ENCODE data around the gene NOP14. TPM values are rescaled to one million over a fixed set of nuclear protein-coding genes. Genes with fewer than 3 reads are reported as not detected.
"Not testable (repeated sequence)": the region's sequence is repeated elsewhere in the genome, so short reads cannot be mapped to it uniquely, and the experiment has no call there.

NOP14 gene
- total and polyA plus RNA-seq, 2 donors (not counting 1 experiment from before 2014, with no cell fraction given) = 9.1 to 30.4 TPM

- Histone ChIP-seq H3K4me3 (ENCODE audit: control extremely low read depth in 1 of 5, extremely low read depth in 1 of 5, insufficient read depth in 1 of 5, low read depth in 2 of 5, low read length in 4 of 5) (no peak overlapping the region), H3K4me1 (ENCODE audit: control insufficient read depth in 2 of 2, insufficient read depth in 2 of 2, low read length in 2 of 2) (peaks cover 9 to 26% of the 10 kb centered on the region in 2 donors), H3K36me3 (replicated peaks in 1 of 2; ENCODE audit: control extremely low read depth in 1 of 2, control insufficient read depth in 1 of 2, extremely low read depth in 1 of 2, insufficient read depth in 2 of 2, low read length in 1 of 2) (peaks cover 0 to 58% of the 10 kb centered on the region in 2 experiments), H3K9ac (ENCODE audit: low read length) (no peak overlapping the region), H2AFZ (ENCODE audit: insufficient read depth, low read depth, low read length, poor library complexity, severe bottlenecking) (no peak overlapping the region), H3K79me2 (ENCODE audit: control insufficient read depth, insufficient read depth, low read length) (peaks cover 18% of the 10 kb centered on the region), H3K4me2 (replicated peaks; ENCODE audit: low read depth, low read length, poor library complexity, severe bottlenecking) (no peak overlapping the region), H3K27me3 (replicated peaks in 1 of 4; ENCODE audit: control extremely low read depth in 1 of 4, control insufficient read depth in 3 of 4, insufficient read depth in 4 of 4, low read length in 3 of 4) (no peaks in the 10 kb centered on the region), H3K9me3 (ENCODE audit: control extremely low read depth in 1 of 3, control insufficient read depth in 2 of 3, insufficient read depth in 1 of 3, low read length in 2 of 3) (no peaks in the 10 kb centered on the region), H4K20me1 (ENCODE audit: control insufficient read depth, insufficient read depth, low read length, poor library complexity, severe bottlenecking) (peaks cover 13% of the 10 kb centered on the region), H3K27ac (ENCODE audit: low read length in 2 of 2) (no peak overlapping the region)
- DNase-seq = no peak
- no peak overlapping the region for H3K27ac Mint-ChIP-seq
- H3K9me3 Mint-ChIP-seq (ENCODE audit: insufficient read depth) = no peaks in the 10 kb centered on the region
- intact Hi-C loops (cut with micrococcal nuclease) = loop anchor here (10.0 kb wide), 1 partner anchor 454 kb away; no protein-coding TSS in a partner anchor
- TF ChIP-seq CTCF (IDR thresholded peaks at IDR 0.05) = no peak
- no peak for TF ChIP-seq EZH2 (IDR thresholded peaks at IDR 0.05; ENCODE audit: borderline replicate concordance, insufficient read depth, low read depth, low read length, poor library complexity, severe bottlenecking)
- 94% methylated on average over 14 of the region's 14 CpGs for WGBS (ENCODE audit: insufficient coverage)
- peaks cover 27% of the 10 kb centered on the region for H3K4me1 Mint-ChIP-seq
- no peak overlapping the region for H3K4me3 Mint-ChIP-seq
- no peak for ATAC-seq (ENCODE audit: low read depth)
- no peaks in the 10 kb centered on the region for H3K27me3 Mint-ChIP-seq
- CTCF ChIA-PET = interaction anchor here (2.4 kb wide), 1 partner anchor 15 kb away, joined by 6 read pairs; no protein-coding TSS in a partner anchor
- POLR2A ChIA-PET = no interaction called here
Measured at GRCh38 chr4:2938906-2939305, 24.3 kb downstream of the NOP14 start.

- peaks cover 14 to 31% of the 10 kb centered on the region in 2 donors for H3K4me1 ChIP-seq (ENCODE audit: control insufficient read depth in 2 of 2, insufficient read depth in 2 of 2, low read length in 2 of 2)
- WGBS (ENCODE audit: insufficient coverage) = 94% methylated on average over 8 of the region's 10 CpGs
- intact Hi-C loops (cut with micrococcal nuclease) = loop anchor here (10.0 kb wide), 1 partner anchor 454 kb away; no protein-coding TSS in a partner anchor
- CTCF ChIA-PET = interaction anchor here (1.1 to 2.4 kb wide), 2 partner anchors 16 to 175 kb away, joined by 3 to 6 read pairs; no protein-coding TSS in a partner anchor
- H3K9me3 ChIP-seq (ENCODE audit: control extremely low read depth in 1 of 3, control insufficient read depth in 2 of 3, insufficient read depth in 1 of 3, low read length in 2 of 3); H3K27ac Mint-ChIP-seq; H3K4me3 ChIP-seq (ENCODE audit: control extremely low read depth in 1 of 5, extremely low read depth in 1 of 5, insufficient read depth in 1 of 5, low read depth in 2 of 5, low read length in 4 of 5); H3K9me3 Mint-ChIP-seq (ENCODE audit: insufficient read depth); H2AFZ ChIP-seq (ENCODE audit: insufficient read depth, low read depth, low read length, poor library complexity, severe bottlenecking); H3K27me3 Mint-ChIP-seq; POLR2A ChIA-PET; ATAC-seq (ENCODE audit: low read depth); H3K4me3 Mint-ChIP-seq; H3K27ac ChIP-seq (ENCODE audit: low read length in 2 of 2); H3K27me3 ChIP-seq (replicated peaks in 1 of 4; ENCODE audit: control extremely low read depth in 1 of 4, control insufficient read depth in 3 of 4, insufficient read depth in 4 of 4, low read length in 3 of 4); H3K4me2 ChIP-seq (replicated peaks; ENCODE audit: low read depth, low read length, poor library complexity, severe bottlenecking); H3K9ac ChIP-seq (ENCODE audit: low read length); DNase-seq: not testable (repeated sequence)
- H3K4me1 Mint-ChIP-seq = peaks cover 29% of the 10 kb centered on the region
- peaks cover 13% of the 10 kb centered on the region for H4K20me1 ChIP-seq (ENCODE audit: control insufficient read depth, insufficient read depth, low read length, poor library complexity, severe bottlenecking)
- H3K79me2 ChIP-seq (ENCODE audit: control insufficient read depth, insufficient read depth, low read length) = peaks cover 18% of the 10 kb centered on the region
- peaks cover 0 to 53% of the 10 kb centered on the region in 2 experiments for H3K36me3 ChIP-seq (replicated peaks in 1 of 2; ENCODE audit: control extremely low read depth in 1 of 2, control insufficient read depth in 1 of 2, extremely low read depth in 1 of 2, insufficient read depth in 2 of 2, low read length in 1 of 2)
Measured at GRCh38 chr4:2938411-2938810, 24.8 kb downstream of the NOP14 start.
